ENCODE measurements around the gene LRCH3. TPM values are rescaled to one million over a fixed set of nuclear protein-coding genes. Genes with fewer than 3 reads are reported as not detected.

LRCH3 gene
- polyA plus RNA-seq, 3 donors = 4.1 to 19.4 (median 7.4) TPM

- no peaks in the 10 kb centered on the region for H3K9me3 Mint-ChIP-seq
- Histone ChIP-seq H3K27me3 (ENCODE audit: control insufficient read depth in 2 of 2, insufficient read depth in 2 of 2, low read length in 2 of 2) (no peaks in the 10 kb centered on the region), H2AFZ (ENCODE audit: insufficient read depth, low read depth, low read length, poor library complexity, severe bottlenecking) (no peak overlapping the region), H3K36me3 (replicated peaks in 1 of 2; ENCODE audit: control insufficient read depth in 1 of 2, insufficient read depth in 2 of 2, low read length in 2 of 2) (peaks cover 69 to 90% of the 10 kb centered on the region in 2 donors), H3K79me2 (ENCODE audit: insufficient read depth, low read length) (no peaks in the 10 kb centered on the region), H3K27ac (ENCODE audit: low read depth in 1 of 2, low read length in 2 of 2) (no peak overlapping the region), H4K20me1 (ENCODE audit: insufficient read depth, low read length) (no peaks in the 10 kb centered on the region), H3K9me3 (replicated peaks in 1 of 2; ENCODE audit: control insufficient read depth in 1 of 2, insufficient read depth in 1 of 2, low read length in 2 of 2) (no peaks in the 10 kb centered on the region), H3K4me1 (ENCODE audit: control insufficient read depth in 1 of 2, insufficient read depth in 2 of 2, low read length in 2 of 2) (no peaks in the 10 kb centered on the region), H3K4me3 (replicated peaks in 1 of 3; ENCODE audit: low read depth in 2 of 3, low read length in 3 of 3) (no peak overlapping the region), H3K9ac (ENCODE audit: insufficient read depth, low read length, poor library complexity, severe bottlenecking) (no peak overlapping the region), H3K4me2 (replicated peaks; ENCODE audit: extremely low read depth, low read length, poor library complexity, severe bottlenecking) (no peak overlapping the region)
- no peak overlapping the region for H3K27ac Mint-ChIP-seq
- no peak for TF ChIP-seq CTCF (IDR thresholded peaks at IDR 0.05)
- no peaks in the 10 kb centered on the region for H3K27me3 Mint-ChIP-seq (ENCODE audit: low read depth in 3 of 3)
- peaks cover 61 to 77% of the 10 kb centered on the region in 2 donors for H3K36me3 Mint-ChIP-seq
- DNase-seq = no peak
- no peaks in the 10 kb centered on the region for H3K4me1 Mint-ChIP-seq
- intact Hi-C loops (cut with micrococcal nuclease) = no loop called here
- H3K4me3 Mint-ChIP-seq = no peak overlapping the region
- WGBS (ENCODE audit: insufficient coverage) = 100% methylated on average over 1 of the region's 5 CpGs
Measured at GRCh38 chr3:197835509-197835908, 44.5 kb downstream of the LRCH3 start.

GRCh38 chr3:197836244-197836643 is 45.2 kb downstream of the LRCH3 start:
- intact Hi-C loops (cut with micrococcal nuclease) = no loop called here
- Histone ChIP-seq H3K4me2 (replicated peaks; ENCODE audit: extremely low read depth, low read length, poor library complexity, severe bottlenecking) (no peak overlapping the region), H4K20me1 (ENCODE audit: insufficient read depth, low read length) (no peaks in the 10 kb centered on the region), H3K9ac (ENCODE audit: insufficient read depth, low read length, poor library complexity, severe bottlenecking) (no peak overlapping the region), H3K27me3 (ENCODE audit: control insufficient read depth in 2 of 2, insufficient read depth in 2 of 2, low read length in 2 of 2) (no peaks in the 10 kb centered on the region), H3K36me3 (replicated peaks in 1 of 2; ENCODE audit: control insufficient read depth in 1 of 2, insufficient read depth in 2 of 2, low read length in 2 of 2) (peaks cover 70 to 91% of the 10 kb centered on the region in 2 donors), H3K27ac (ENCODE audit: low read depth in 1 of 2, low read length in 2 of 2) (no peak overlapping the region), H3K4me3 (replicated peaks in 1 of 3; ENCODE audit: low read depth in 2 of 3, low read length in 3 of 3) (no peak overlapping the region), H2AFZ (ENCODE audit: insufficient read depth, low read depth, low read length, poor library complexity, severe bottlenecking) (no peak overlapping the region), H3K4me1 (ENCODE audit: control insufficient read depth in 1 of 2, insufficient read depth in 2 of 2, low read length in 2 of 2) (no peaks in the 10 kb centered on the region), H3K79me2 (ENCODE audit: insufficient read depth, low read length) (no peaks in the 10 kb centered on the region), H3K9me3 (replicated peaks in 1 of 2; ENCODE audit: control insufficient read depth in 1 of 2, insufficient read depth in 1 of 2, low read length in 2 of 2) (no peaks in the 10 kb centered on the region)
- no peak for TF ChIP-seq CTCF (IDR thresholded peaks at IDR 0.05)
- no peak for DNase-seq
- Mint-ChIP-seq H3K27ac (no peak overlapping the region), H3K4me3 (no peak overlapping the region), H3K36me3 (peaks cover 61 to 78% of the 10 kb centered on the region in 2 donors), H3K4me1 (no peaks in the 10 kb centered on the region), H3K9me3 (no peaks in the 10 kb centered on the region), H3K27me3 (ENCODE audit: low read depth in 3 of 3) (no peaks in the 10 kb centered on the region)
